RPMI7951 (cell line): ENCODE results near the gene EFCC1. TPM values are rescaled to one million over a fixed set of nuclear protein-coding genes. Genes with fewer than 3 reads are reported as not detected.
A peak's percentile ranks its signal among the peaks of the same experiment; 100 is the strongest.
"Not testable (repeated sequence)": the region's sequence is repeated elsewhere in the genome, so short reads cannot be mapped to it uniquely, and the experiment has no call there.

Source experiments
- DNase-seq: peaks from one replicate; pipeline ENCODE4 v3.0.0-alpha.2; 2012; ENCODE audit warnings: low read depth
- total RNA-seq: library from RNA; depleted of rRNA; stranded (reverse); fragments of >200 nt; shearing (Covaris generic); gene quantifications from 2 replicates; pipeline ENCODE4 v1.2.3, GENCODE V29; 2014; rRNA removed

The EFCC1 gene
- total RNA-seq, 1 experiment from 2014 or later, result not detected

- peak; percentile 31 for DNase-seq
These were observed 76.1 kb downstream of the EFCC1 start for GRCh38 chr3:129077222-129077621.

DNA sequence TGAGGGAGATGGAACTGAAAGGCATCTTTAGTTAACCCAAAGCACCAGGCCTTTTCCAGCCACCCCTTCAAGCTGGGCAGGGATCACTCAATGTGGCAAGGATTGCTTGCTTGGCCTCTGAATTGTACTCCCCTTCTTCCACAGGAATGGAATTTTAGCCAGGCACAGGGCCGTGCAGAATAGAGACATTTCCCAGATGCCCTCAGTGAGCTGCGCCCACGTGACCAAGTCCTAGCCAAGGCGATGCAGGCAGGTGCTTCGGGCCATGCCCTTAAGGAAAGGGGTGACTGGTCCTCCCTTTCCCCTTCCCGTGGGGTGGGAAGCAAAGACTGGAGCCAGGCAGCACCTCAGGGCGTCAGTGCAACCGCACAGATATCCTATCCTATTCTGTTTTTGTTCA lies 77.4 kb downstream of the EFCC1 start:
- no peak for DNase-seq

DNA sequence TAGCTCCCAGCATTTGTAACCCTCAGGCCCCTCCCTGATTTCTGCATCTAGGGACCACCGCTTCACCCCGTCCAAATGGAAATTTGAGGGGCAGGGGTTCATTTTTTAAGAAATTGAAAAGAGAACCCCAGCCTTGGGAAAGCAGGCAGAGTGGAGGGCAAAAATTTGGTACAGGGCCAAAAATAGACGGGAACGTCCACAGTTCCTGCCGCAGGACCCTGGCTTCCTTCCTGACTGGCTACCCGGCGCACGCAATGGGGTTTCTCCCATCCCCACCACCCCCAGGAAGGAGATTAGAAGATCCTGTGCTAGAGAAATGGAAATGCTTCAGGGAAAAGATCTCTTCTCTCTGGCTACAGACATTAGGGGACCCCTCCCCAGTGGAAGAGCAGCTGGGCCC lies 80.4 kb downstream of the EFCC1 start:
- DNase-seq, result no peak

DNA sequence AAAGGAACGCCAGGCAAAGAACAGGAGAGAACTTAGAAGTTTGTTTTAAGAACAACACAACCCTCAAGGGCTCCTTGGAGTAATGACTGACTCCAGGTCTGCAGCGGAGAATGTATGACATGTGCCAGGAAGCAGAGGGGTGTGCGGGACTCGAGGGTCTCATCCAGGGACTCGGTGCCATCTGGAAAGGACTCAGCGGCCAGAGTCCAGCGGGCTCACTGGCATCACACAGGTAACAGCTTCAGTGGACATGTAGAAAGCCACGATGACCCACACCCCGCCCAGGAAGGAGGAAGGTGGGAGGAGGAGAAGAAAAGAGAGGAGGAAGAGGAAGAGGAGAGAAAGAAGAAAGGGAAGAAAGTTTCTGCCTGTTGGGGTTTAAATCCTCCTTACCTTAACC lies 80.9 kb downstream of the EFCC1 start:
- no peak for DNase-seq

- no peak for DNase-seq
These were observed 83.4 kb downstream of the EFCC1 start for GRCh38 chr3:129084501-129084900.

- no peak for DNase-seq
These were observed 84.1 kb downstream of the EFCC1 start for GRCh38 chr3:129085165-129085715.

DNA sequence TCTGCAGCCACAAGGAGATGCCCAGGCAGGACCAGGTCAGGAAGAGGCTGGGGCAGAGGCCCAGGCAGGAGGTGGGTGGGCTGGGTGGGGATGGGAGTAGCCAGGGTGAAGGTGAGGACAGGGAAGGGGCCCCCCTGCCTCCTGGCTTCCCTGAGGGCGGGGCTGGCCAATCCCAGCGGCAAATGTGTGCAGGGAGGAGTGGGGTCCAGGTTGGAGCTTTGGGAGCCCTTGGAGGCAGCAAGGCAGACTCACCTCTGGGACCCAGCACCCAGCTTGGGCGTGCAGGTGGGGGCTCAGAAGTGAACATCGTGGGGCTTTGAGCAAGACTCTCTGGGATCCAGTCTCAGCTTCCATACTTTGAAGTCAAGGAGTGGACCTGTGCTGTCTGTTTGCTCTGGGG lies 84.7 kb downstream of the EFCC1 start:
- no peak for DNase-seq

- no peak for DNase-seq
These were observed 86.1 kb downstream of the EFCC1 start for GRCh38 chr3:129087138-129087702.

GRCh38 chr3:129087904-129088303 lies 86.8 kb downstream of the EFCC1 start:
- DNase-seq, result not testable (repeated sequence)

- DNase-seq, result not testable (repeated sequence)
These were observed 87.2 kb downstream of the EFCC1 start for GRCh38 chr3:129088312-129088711.

Other genes with a start within 250 kb of the EFCC1 start
- gene ACAD9, start 121.7 kb upstream of the EFCC1 start, total RNA-seq, result 37.6 and 40.0 TPM in 2 replicates
- 0.36 TPM in 1 of 2 replicates, not detected in the other for gene CFAP92, start 7.2 kb upstream of the EFCC1 start, total RNA-seq
- not detected in 2 replicates for gene GP9, start 59.5 kb downstream of the EFCC1 start, total RNA-seq
- gene RAB43, start 120.5 kb downstream of the EFCC1 start, total RNA-seq, result 10.8 and 14.4 TPM in 2 replicates
- 46.6 and 49.1 TPM in 2 replicates for gene ISY1, start 159.8 kb downstream of the EFCC1 start, total RNA-seq
- 394 and 396 TPM in 2 replicates for gene CNBP, start 182.6 kb downstream of the EFCC1 start, total RNA-seq
- gene COPG1, start 248.3 kb downstream of the EFCC1 start, total RNA-seq, result 139 and 166 TPM in 2 replicates